ENCODE results near the gene MIF4GD. TPM values are rescaled to one million over a fixed set of nuclear protein-coding genes. Genes with fewer than 3 reads are reported as not detected.
A peak's percentile ranks its signal among the peaks of the same experiment; 100 is the strongest.

MIF4GD gene
- total and polyA plus RNA-seq, 9 of the 15 experiments (the other 6 are each of a cell fraction or from before 2014, with no cell fraction given): 11.8 to 63.8 (median 28.1) TPM

GRCh38 chr17:75228305-75228704 lies 42.7 kb downstream of the MIF4GD start:
- H3K36me3 ChIP-seq (ENCODE audit: control insufficient read depth, insufficient read depth, low read length): peaks cover 90% of the 10 kb centered on the region
- H3K4me1 ChIP-seq (replicated peaks in 1 of 2; ENCODE audit: control insufficient read depth in 2 of 2, insufficient read depth in 2 of 2, low read length in 2 of 2): no peaks in the 10 kb centered on the region
- in situ Hi-C loops (cut with MboI): no loop called here
- no peaks in the 10 kb centered on the region for H3K27me3 ChIP-seq (ENCODE audit: control insufficient read depth in 2 of 2, insufficient read depth in 2 of 2, low read length in 2 of 2)
- DNase-seq (ENCODE audit: extremely low read depth in 1 of 4, low spot score in 3 of 4) (no peak), ATAC-seq (no peak), FAIRE-seq (no peak)
- H3K9ac ChIP-seq (ENCODE audit: insufficient read depth in 1 of 2, low read depth in 2 of 2, low read length in 2 of 2): no peak overlapping the region
- TF ChIP-seq ZBTB5 (IDR thresholded peaks at IDR 0.05) (no peak), USF2 (CRISPR knock-in tag; IDR thresholded peaks at IDR 0.05) (no peak), ZNF586 (CRISPR knock-in tag; conservative IDR thresholded peaks at IDR 0.05) (no peak), ZNF3 (CRISPR knock-in tag; IDR thresholded peaks at IDR 0.05) (no peak), ZNF75A (CRISPR knock-in tag; IDR thresholded peaks at IDR 0.05) (no peak), ZFPM2 (CRISPR knock-in tag; IDR thresholded peaks at IDR 0.05) (no peak), XRCC5 (IDR thresholded peaks at IDR 0.05; ENCODE audit: low read depth, low read length) (no peak), SLC30A9 (CRISPR knock-in tag; IDR thresholded peaks at IDR 0.05) (no peak), ZNF133 (CRISPR knock-in tag; IDR thresholded peaks at IDR 0.05) (no peak), PHF8 (IDR thresholded peaks at IDR 0.05; ENCODE audit: borderline replicate concordance, low read length) (no peak), STAT5B (CRISPR knock-in tag; IDR thresholded peaks at IDR 0.05) (no peak), CHCHD3 (CRISPR knock-in tag; IDR thresholded peaks at IDR 0.05) (no peak), POLR3A (IDR thresholded peaks at IDR 0.05; ENCODE audit: borderline replicate concordance, extremely low read depth, insufficient read depth, insufficient read length) (no peak), ZNF134 (CRISPR knock-in tag; conservative IDR thresholded peaks at IDR 0.05) (no peak), TAL1 (IDR thresholded peaks at IDR 0.05) (no peak), HIVEP1 (CRISPR knock-in tag; IDR thresholded peaks at IDR 0.05) (no peak), MECOM (CRISPR knock-in tag; IDR thresholded peaks at IDR 0.05) (no peak)
- no peaks in the 10 kb centered on the region for H3K9me3 ChIP-seq (replicated peaks; ENCODE audit: control insufficient read depth, insufficient read depth, low read depth, low read length)
- POLR2A ChIA-PET: interaction anchor here (0.6 to 4.5 kb wide), 9 partner anchors 7 to 314 kb away, joined by 3 to 38 read pairs (median 5); partner anchors contain the start of genes GGA3, MIF4GD and MRPS7
- H3K79me2 ChIP-seq (ENCODE audit: control insufficient read depth, insufficient read depth, low read length): no peaks in the 10 kb centered on the region
- no peak overlapping the region for H3K4me2 ChIP-seq (ENCODE audit: insufficient read depth, low read length)
- H2AFZ ChIP-seq (ENCODE audit: low read depth, low read length): no peak overlapping the region
- no peak overlapping the region for H3K4me3 ChIP-seq
- no peaks in the 10 kb centered on the region for H3K9me1 ChIP-seq (ENCODE audit: control insufficient read depth, insufficient read depth, low read length)
- WGBS (ENCODE audit: insufficient coverage, low coverage, missing lambda C conversion rate): 76% methylated on average over 2 of the region's 2 CpGs
- CTCF ChIA-PET (ENCODE audit: low intra/inter-chr PET ratio): no interaction called here
- H3K27ac ChIP-seq (ENCODE audit: extremely low read depth, low read depth, low read length): no peak overlapping the region
- TSS peak; percentile 23 for BruUV-seq (replicated peaks)
- intact Hi-C loops (cut with micrococcal nuclease): no loop called here
- H4K20me1 ChIP-seq (replicated peaks; ENCODE audit: control insufficient read depth, insufficient read depth, low read length): no peaks in the 10 kb centered on the region

Measured in K562 (cell line).